GM12892 (cell line): Measurements from ENCODE around the gene ANKRD29.

ENCODE experiments used
- POLR2A ChIP-seq: IDR thresholded peaks from 2 replicates; pipeline ENCODE4 v1.6.1; 2011; ENCODE audit warnings: low read depth, low read length, control low read depth
- POLR2AphosphoS5 ChIP-seq: IDR thresholded peaks from 2 replicates; pipeline ENCODE4 v1.6.1; 2011; ENCODE audit warnings: low read depth, low read length, control low read depth
- TAF1 ChIP-seq: IDR thresholded peaks from 2 replicates; pipeline ENCODE4 v1.6.1; 2011; ENCODE audit warnings: low read depth, mild to moderate bottlenecking, control low read depth, low read length, borderline replicate concordance

- no peak for TF ChIP-seq POLR2A
- TF ChIP-seq TAF1 = no peak
- TF ChIP-seq POLR2AphosphoS5 = no peak
Observed at GRCh38 chr18:23572012-23572411, 90.7 kb downstream of the ANKRD29 start.
